Spleen (tissue), 7 donors: ENCODE results near the gene IGSF9B.

Experiments used
- POLR2AphosphoS5 ChIP-seq, 3 donors: sonication (generic); formaldehyde crosslinking; IDR thresholded peaks; one replicate each; pipeline ENCODE4 v1.5.1; 2017; ENCODE audit warnings: antibody characterized with exemption in 3 of 3
- TF ChIP-seq, protein P1 (sequence below), 11 experiments: fragments of 200-600 bp in 7 of 11; fragments of 450-650 bp in 4 of 11; sonication (generic) in 4 of 11; IDR thresholded peaks in 8 of 11; conservative IDR thresholded peaks in 3 of 11; 1 replicate in 7 of 11; 2 replicates in 4 of 11; pipeline versions ENCODE4 v1.4.0 to v1.8.0; 2016 to 2021; ENCODE audit warnings: antibody characterized with exemption in 11 of 11, inconsistent platforms in 4 of 11, mild to moderate bottlenecking in 1 of 11
- donor health status: DM: no; HTN: no; CAD: no; lungs with moderate emphysema.
- donor health status: DM: no; HTN: no; CAD: no.
- donor health status: DM: no; HTN: no; CAD: no.

DNA sequence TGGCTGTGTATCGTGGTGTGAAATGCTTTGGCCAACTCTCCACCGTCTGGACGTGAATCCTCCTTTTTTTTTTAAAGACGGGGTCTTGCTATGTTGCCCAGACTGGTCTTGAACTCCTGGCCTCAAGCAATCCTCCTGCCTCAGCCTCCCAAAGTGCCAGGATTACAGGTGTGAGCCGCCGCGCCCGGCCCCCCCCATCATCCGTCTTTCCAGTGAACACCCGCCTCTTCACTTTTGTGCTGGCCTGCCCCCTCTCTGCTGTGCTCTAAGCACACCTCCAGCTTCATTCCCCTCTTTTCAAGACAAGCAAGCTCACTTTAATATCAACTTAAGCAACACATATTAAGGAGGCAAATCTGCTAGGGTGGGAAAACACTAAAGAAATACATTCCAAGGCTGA lies 35.3 kb downstream of the IGSF9B start:
- TF ChIP-seq, protein P1, sequence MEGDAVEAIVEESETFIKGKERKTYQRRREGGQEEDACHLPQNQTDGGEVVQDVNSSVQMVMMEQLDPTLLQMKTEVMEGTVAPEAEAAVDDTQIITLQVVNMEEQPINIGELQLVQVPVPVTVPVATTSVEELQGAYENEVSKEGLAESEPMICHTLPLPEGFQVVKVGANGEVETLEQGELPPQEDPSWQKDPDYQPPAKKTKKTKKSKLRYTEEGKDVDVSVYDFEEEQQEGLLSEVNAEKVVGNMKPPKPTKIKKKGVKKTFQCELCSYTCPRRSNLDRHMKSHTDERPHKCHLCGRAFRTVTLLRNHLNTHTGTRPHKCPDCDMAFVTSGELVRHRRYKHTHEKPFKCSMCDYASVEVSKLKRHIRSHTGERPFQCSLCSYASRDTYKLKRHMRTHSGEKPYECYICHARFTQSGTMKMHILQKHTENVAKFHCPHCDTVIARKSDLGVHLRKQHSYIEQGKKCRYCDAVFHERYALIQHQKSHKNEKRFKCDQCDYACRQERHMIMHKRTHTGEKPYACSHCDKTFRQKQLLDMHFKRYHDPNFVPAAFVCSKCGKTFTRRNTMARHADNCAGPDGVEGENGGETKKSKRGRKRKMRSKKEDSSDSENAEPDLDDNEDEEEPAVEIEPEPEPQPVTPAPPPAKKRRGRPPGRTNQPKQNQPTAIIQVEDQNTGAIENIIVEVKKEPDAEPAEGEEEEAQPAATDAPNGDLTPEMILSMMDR (IDR thresholded peaks at IDR 0.05 in 8 of 11, conservative IDR thresholded peaks at IDR 0.05 in 3 of 11) = no peak
- no peak for TF ChIP-seq POLR2AphosphoS5 (IDR thresholded peaks at IDR 0.05)
